ENCODE measurements around the gene ZNF385B.

DNA sequence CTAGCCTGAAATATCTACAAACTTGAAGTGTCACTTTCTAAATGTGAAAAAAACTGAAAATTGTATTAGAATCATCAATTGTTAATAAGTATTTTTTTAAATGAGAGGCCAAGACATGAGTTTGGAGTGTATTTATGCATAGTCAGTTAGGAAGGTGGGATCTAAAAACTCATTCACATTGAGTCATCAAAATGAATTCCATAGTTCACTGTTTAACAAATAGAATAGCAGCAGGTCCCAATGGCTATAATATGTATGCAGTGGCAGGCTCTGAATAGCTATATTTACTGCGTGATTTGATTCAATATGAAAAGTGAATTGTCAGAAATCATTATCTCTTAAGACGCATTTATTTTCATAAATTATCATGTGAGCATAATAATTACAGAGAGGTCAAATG, 256.1 kb downstream of the ZNF385B start:
- no peak for TF ChIP-seq POLR2AphosphoS5 (IDR thresholded peaks at IDR 0.05; ENCODE audit: low read depth, low read length)
- TF ChIP-seq, protein P1, sequence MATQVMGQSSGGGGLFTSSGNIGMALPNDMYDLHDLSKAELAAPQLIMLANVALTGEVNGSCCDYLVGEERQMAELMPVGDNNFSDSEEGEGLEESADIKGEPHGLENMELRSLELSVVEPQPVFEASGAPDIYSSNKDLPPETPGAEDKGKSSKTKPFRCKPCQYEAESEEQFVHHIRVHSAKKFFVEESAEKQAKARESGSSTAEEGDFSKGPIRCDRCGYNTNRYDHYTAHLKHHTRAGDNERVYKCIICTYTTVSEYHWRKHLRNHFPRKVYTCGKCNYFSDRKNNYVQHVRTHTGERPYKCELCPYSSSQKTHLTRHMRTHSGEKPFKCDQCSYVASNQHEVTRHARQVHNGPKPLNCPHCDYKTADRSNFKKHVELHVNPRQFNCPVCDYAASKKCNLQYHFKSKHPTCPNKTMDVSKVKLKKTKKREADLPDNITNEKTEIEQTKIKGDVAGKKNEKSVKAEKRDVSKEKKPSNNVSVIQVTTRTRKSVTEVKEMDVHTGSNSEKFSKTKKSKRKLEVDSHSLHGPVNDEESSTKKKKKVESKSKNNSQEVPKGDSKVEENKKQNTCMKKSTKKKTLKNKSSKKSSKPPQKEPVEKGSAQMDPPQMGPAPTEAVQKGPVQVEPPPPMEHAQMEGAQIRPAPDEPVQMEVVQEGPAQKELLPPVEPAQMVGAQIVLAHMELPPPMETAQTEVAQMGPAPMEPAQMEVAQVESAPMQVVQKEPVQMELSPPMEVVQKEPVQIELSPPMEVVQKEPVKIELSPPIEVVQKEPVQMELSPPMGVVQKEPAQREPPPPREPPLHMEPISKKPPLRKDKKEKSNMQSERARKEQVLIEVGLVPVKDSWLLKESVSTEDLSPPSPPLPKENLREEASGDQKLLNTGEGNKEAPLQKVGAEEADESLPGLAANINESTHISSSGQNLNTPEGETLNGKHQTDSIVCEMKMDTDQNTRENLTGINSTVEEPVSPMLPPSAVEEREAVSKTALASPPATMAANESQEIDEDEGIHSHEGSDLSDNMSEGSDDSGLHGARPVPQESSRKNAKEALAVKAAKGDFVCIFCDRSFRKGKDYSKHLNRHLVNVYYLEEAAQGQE (IDR thresholded peaks at IDR 0.05; ENCODE audit: insufficient read depth in 1 of 2, low read depth in 2 of 2, low read length in 2 of 2) = no peak
